Activated gamma-delta T cell treated with anti-CD3 and anti-CD28 coated beads, Interleukin-2, amount 50 U/mL, for 16 hours (primary cell): ENCODE data around the gene IGF2.
A peak's percentile ranks its signal among the peaks of the same experiment; 100 is the strongest.
"Not testable (repeated sequence)": the region's sequence is repeated elsewhere in the genome, so short reads cannot be mapped to it uniquely, and the experiment has no call there.

ENCODE experiments used
- DNase-seq: peaks from one replicate; pipeline ENCODE4 v3.0.0-alpha.2; 2020; ENCODE audit warnings: low read depth

The IGF2 gene, protein sequence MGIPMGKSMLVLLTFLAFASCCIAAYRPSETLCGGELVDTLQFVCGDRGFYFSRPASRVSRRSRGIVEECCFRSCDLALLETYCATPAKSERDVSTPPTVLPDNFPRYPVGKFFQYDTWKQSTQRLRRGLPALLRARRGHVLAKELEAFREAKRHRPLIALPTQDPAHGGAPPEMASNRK

DNA sequence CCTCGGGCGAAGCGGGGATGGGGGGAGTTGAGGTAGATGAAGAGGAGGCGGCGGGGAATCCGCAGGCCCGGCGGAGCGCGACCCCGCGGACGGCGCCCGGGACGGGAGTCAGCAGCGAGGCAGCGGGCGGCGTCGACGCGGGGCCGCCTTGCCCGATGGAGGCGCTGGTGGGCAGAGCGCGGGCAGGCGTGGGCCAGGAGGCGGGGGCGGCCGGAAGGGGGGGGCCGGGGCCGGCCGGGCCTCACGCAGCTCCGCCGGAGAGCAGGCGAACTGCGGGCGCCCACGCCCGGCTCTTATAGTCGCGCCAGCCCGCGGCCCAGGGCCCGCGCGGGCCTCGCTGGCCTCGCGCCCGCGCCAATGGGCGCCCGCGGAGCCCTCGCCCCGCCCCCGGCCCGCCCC is at the start of gene IGF2:
TSS of gene IGF2 (minus strand) at position 267 of the 399 bp plus-strand sequence. CDS start 3,866 bp downstream, outside the sequence.
- no peak for DNase-seq

DNA sequence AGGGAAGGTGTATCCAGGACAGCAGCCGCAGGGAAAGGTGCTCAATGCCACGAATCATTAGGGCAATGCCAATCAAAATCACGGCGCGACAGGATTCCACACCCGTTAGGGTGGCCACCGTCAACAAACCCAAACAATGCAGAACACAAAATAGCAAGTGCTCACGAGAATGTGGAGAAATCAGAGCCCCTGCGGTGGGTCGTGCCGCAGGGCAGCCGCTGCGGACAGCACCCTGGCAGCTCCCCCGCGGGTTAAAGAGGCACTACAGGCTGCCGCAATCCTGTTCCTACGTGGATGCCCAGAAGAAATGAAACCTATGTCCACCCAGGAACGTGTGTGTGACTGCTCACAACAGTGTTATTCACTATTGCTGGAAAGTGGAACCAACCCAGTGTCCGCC is 49.6 kb upstream of the IGF2 start:
- DNase-seq: no peak

DNA sequence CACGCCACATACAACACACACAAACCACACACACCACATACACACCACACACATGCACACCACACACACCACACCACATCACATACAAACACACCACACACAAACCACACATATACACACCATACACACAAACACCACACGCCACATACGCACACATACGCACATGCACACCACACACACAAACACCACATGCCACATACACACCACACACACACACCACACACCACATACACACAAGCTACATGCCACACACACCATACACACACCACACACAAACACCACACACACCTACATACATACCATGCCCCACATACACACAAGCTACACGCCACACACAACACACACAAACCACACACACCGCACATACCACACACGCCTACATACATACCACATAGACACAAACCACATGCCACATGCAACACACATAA is 48.1 kb upstream of the IGF2 start:
- DNase-seq: no peak

DNA sequence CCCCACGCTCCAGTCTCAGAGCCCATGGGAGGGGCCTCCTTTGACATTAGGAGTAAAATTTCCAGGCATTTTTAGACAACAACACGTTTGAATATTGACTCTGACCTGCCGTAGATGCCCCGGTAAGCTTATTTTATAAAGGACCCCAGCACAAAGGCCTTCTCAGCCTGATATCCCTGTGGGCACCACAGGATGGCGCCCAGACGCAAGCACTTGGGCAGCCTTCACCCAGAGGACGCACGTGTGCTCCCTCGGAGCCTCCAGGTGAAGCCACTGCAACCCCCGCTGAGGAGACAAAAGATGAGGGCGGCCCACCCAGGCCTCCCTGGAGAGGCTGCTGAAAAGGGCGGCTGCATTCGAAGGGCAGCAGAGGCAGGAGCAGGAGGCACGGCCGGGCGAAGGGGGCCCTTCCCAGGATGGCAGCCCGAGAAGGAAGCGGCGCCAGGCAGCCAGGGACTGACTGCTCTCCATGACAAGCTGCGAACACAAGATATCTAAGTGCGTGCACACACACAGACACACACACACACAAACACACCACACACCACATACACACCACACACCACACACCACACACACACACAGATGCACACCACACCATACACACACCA is 47.6 kb upstream of the IGF2 start:
- DNase-seq: peak; percentile 11

DNA sequence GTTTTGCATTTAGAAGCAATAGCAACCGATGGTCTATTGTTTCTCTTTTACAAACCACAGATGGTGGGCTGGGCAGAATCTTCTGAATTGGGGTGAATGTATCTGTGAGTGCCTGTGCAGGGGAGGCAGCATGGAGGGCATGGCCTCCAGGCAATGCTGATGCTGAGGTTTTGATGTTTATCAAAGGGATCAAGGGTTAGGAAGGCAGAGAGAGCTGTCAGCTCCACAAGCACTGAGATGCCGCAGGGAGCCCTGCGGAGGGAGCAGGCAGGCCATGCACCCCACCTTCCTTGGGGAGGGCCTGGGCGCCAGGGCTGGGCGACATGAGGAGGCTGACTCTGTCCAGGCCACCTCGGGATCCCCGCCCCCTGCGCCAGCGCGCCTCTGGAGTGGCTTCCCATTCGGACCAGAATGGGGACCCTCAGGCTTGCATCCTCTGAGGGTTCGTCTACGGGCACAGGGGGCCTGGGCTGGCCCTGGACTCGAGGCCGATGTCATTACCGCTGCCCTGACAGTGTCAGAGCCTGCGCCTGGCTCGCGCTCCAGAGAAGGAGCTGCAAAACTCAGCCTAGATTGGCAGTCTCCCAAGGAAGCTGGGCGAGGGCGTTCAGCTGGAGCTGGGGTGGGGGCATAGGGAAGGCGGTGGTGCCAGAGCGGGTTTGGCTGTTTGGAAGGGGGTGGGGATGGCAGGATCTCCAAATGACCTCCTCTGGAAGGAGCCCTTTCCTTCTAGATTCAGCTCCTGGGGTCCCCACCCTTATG is 46.3 kb upstream of the IGF2 start:
- no peak for DNase-seq

DNA sequence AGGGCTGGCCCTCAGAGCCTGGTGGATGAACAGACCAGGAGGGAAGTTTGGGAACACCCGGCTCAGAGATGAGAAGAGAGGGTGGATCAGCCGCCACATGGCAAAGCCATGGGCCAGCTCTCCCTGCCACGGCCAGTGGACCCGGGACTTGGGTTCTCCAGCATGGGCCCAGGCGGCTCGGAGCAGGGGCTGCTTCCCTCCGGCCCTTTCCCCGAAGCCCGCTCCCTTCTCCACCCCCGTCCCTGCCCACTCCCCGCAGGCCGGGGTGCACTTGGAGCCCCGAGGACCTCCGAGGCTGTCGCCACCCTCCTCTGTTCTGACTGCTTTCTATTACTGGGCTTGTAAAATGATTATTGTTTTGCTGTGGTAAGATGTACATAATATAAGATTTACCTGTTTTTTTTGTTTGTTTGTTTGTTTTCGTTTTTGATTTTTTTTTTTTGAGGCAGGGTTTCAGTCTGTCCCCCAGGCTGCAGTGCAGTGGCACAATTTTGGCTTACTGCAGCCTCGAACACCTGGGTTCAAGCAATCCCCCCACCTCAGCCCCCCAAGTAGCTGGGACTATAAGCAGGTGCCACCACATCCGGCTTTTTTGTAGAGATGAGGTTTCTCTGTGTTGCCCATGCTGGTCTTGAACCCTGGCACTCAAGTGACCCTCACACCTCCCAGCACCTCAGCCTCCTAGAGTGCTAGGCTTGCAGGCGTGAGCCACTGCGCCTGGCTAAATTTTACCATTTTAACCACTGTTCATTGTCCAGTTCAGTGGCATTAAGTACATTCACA is 43.7 kb upstream of the IGF2 start:
- DNase-seq: no peak

DNA sequence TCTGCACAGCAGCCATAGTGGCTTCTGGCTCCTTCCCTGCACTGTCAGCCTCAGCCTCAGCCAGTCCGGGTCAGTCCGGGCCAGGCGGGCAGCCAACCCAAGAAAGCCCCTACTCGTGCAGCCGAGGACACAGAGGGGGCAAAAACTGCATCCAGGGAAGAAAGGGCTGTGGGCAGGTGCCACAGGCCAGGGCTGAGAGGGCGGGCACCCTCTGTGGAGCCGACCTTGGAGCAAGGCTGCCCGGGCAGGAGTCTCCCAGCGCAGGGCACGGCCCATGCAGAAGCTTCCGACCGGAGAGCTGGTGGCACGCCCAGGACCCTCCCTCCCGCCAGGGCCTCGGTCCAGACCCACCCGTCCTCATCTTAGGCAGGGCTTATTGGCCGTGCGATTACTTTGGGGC is 42.9 kb upstream of the IGF2 start:
- DNase-seq: no peak

DNA sequence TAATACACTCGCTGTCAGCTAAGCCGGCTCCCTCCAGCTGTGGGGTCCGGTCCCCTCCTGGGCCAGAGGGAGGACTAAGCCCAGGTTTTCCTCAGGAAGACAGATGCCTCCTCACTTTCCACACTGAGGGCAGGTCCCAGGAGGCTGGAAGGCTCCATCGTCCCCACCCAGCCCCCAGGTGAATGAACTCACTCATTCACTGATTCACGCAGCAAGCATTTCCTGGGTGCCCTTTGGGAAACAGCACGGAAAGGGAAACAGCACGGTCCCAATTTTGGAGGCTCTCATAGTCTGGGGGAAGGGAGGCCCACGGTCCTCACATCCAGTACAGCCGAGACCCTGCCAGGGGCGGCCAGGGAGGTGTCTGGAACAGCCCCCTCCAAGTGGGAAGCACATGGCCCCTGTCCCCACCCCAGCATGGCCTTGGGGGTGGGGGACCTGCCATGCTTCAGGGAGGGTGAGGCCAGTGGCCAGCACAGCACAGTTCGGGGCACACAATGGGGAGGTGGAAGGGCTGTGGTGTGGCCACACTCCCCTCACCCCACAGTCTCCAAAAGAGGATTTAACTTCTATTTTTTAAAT is 41.7 kb upstream of the IGF2 start:
- no peak for DNase-seq

DNA sequence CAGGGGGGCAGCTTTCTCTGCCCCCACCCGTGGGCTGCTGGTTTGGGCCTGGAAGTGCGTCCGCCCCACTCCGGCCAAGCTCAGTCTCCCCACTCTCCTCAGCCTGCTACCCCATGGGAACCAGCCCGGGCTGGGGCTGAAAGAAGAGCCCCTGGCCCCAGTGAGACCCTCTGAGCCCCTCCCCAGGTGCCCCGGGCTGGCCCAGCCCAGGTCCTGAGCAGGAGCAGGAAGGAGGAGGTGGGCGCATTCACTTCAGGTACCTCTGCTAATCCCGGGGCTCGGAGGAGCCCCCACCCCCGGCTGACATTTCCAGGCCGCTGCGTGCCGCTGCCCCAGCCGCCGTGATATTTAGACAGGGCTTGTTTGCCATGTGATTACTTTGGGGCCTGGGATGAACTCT is 41.2 kb upstream of the IGF2 start:
- no peak for DNase-seq

DNA sequence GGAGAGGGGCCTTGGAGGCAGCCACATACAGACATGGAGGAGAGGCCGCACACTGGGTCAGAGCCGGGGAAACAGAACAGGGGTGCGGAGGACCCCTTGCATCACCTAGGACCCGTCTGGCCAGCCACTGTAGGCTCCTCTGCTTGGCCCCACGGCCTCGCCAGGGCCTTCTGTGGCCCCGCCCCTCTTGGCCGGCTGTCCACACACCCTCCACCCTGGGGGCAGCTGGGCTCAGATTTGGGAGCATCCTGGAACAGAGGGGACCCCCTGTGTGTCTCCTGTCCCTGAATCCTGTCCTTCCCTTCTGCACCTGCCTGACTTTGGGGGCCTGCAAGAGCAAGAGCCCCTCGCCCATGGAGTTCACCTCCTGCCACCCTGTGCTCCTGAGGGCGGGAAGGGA is 40.3 kb upstream of the IGF2 start:
- no peak for DNase-seq

DNA sequence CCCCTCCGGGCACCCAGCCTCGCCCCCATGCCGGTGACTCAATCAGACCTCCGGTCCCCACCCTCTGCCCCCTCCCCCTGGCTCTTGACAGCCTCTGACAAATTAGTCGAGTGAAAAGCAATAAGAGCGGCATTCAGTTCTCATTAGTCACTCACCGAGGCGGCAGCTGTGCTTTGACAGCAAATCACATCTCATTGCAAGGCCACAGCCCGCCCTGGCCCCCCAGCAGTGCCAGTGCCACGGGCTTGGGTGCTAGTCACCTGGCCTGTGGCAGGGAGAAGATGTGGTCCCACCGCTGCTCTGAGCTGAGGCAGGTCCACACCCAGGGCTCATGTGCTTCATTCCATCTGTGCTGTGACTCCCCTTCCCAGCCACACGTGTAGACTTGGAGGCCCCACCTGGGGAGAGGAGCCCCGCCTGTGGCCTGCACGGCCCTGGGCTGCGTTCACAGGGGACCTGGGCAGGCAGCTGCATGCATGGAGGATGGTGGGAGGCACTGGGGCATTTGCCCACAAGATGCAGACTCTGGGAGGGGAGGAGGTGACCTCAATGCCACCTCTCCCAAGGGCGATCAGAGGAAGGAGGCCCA is 39.8 kb upstream of the IGF2 start:
- DNase-seq: no peak

DNA sequence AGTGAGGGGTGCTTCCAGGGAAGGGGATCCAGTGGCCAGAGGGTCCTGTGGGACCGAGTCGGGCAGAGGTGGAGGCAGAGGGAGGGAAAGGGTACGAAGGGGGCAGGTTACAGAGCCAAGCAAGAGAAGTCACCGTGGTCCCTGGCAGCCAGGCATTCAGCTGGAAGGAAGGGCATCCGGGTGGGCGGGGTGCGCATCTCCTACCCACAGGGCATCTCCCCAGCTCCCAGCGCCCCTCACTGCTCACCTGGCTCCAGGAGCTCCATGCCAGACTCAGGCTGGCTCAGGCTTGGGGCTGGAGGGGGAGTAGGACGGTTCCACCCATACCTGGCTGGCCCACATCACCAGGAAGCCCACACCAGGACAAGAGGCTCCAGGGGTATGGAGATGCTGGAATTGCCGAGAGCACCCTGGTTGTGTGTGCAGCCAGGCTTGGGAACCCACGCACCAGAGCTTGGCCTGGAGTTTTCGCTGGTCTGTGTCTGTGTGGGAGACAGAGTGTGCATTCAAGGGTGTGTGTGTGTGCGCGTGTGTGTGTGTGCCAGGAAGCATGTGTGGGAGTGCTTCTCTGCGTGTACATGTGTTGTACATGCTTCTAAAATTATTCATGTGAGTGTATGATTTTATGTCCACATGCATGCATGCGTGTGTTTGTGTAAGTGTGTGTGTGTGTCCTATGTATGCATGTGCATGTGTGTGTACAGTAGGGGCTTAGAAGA is 39.0 kb upstream of the IGF2 start:
- not testable (repeated sequence) for DNase-seq

DNA sequence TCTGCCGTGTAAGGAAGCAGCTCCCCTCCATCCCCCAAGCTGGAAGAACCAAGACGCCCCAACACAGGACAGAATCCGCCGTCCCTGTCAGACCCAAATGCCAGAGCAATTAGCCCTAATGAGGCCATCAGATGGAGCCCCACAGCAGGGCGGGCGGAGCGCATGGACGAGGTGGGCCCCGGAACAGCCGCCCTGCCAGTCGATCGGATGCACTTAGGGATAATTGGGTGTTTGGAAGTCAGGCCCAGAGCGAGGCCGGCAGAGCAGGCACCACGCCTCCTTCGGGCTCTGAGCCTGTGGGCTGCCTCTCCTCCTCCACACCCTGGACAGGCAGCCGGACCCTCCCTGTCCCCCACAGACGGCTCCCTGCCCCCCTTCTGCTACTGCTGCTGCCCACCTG is 37.9 kb upstream of the IGF2 start:
- DNase-seq: no peak

DNA sequence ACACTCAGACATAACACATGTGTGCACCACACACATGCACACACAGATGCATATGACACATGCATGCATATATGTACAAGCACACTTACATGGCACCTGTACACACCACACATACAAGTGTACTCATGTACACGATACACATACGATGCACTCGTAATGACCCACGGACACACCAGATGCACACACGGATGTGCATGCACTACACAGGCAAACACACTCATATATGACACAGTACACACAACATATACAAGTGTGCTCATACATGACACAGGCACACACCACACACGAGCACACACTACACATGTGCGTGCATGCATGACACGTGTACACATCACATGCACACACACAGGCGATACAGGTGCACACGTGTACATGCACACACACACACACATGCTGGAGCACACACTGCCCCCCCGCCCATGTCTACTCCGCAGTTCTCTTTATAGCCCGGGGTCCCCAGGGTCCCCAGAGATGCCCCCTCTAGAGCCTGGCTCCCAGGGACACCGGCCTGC is 37.3 kb upstream of the IGF2 start:
- no peak for DNase-seq

DNA sequence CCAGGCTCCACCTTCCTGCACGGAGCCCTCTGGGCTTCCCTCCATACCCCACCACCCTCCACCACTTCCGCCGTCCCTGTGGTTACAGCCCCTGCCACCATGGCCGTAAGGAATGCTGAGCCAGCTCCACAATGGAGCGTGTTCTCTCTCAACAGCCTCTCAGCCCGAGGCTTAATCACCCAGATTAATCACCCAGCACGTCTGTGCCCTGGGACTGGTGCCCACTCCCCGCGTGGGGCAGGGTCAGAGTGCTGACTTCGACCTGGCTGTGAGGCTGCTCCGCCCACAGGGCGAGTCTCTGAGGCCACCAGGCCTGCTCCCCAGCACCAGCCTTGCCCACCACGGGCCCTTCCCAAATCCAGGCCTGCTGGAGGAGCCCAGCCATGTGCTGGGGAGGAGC is 36.5 kb upstream of the IGF2 start:
- DNase-seq: no peak

DNA sequence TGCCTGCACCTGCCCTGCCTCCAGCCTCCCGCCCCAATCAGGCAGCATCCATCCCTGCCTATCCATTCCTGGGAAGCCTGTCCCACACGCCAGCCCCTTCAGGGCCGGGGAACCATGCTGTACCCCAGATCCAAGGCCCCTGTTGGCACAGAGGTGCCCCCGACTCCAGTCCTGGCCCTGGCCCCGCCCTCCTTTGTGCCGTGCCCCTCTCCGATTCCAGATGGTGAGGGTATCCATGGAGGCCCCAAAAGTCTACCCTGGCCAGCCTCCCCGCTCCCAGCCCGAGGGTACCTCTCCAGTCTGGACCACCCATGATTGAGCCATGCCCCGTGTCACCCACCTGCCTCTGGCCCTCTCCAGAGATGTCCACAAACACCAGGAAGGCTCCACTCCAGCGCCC is 35.2 kb upstream of the IGF2 start:
- no peak for DNase-seq

DNA sequence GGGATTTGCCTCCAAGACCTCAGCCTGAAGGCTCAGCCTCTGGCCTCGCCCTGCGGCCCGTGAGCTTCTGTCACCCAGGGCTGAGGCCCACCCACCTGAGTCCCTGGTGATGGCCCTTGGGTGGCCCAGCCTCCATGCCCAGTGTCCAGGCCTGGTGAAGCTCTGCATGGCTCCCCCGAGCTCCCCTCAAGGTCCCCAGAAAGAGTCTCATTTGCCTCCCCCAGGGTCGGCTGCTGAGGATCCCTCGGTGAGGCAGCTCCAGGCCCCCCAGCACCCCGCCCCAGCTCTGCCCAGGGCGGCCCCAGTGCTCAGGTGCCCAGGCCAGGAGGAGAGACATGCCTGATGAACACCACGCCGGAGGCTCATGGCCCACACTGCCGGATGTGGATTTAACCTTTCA is 34.6 kb upstream of the IGF2 start:
- no peak for DNase-seq

DNA sequence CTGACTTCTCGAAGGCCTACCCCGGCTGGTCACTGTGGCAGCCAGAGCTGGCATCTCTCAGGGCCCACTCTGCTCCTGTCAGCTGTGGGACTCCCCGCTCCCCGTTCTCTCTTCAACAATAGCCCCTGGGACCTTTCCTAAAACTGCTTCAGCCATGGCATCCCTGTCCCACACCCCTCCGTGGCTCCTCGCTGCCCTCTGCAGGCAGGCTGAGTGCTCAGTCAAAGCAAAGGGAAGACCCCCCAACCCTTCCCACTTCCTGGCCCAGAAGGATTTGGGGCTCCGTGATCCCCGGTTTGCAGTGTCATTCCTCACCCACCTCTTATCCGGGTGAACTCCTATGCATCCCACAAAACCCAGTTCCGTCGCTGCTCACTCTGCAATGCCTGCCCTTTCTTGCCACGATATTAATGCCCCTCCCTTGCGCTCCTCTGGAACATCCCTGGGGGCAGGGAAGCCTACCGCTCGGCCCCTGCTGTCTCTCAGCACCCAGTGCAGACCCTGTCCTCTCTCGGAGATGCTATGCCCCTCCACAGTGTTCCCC is 34.0 kb upstream of the IGF2 start:
- DNase-seq: no peak

DNA sequence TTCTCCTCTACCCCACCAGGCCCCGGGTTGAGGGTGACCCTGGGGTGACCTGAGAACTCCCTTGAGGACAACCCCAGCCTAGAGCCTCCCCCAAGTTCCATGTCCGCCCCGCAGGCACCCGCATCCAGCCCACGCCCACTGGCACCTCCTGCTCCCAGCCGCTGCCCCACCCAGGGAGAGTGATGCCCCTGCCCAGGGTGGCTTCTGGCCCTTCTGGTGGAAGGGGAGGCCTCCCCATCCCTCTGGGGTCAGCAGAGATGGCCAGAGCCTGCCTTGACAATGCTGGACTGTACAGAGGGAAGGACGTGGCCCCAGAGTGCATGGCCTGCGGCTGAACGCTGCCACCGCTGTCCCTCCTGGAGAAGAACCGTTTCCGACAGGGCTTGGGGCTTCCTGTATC is 33.5 kb upstream of the IGF2 start:
- no peak for DNase-seq

DNA sequence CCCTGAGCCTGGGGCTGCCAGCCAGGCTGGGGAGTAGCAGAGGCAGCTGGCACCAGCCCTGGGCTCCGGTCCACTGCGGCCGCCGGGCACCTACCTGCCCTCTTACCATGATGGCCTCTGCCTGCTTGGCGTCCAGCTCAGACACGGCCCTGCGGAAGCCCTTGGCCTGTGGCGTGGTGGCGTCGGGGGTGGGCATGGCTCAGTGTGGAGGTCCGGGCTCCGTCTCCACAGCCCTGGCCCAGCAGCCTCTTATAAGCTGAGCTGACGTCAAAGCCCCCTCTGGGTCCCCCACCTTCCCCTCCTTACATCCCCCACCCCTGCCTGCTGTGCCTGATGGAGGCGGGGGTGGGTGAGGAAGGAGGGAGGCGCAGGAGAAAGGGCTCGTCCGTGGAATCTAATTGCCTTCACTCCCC is 32.4 kb upstream of the IGF2 start, which contains the start of gene TH:
TSS of gene TH (minus strand) at position 225 of the 413 bp plus-strand sequence. CDS start at position 196, 29 bp downstream.
- no peak for DNase-seq
